ENCODE measurements around the gene TMEM161B. TPM values are rescaled to one million over a fixed set of nuclear protein-coding genes. Genes with fewer than 3 reads are reported as not detected.
"Not testable (repeated sequence)": the region's sequence is repeated elsewhere in the genome, so short reads cannot be mapped to it uniquely, and the experiment has no call there.

The TMEM161B gene
- total RNA-seq, 1 donor from 2014 or later: 7.1 TPM

DNA sequence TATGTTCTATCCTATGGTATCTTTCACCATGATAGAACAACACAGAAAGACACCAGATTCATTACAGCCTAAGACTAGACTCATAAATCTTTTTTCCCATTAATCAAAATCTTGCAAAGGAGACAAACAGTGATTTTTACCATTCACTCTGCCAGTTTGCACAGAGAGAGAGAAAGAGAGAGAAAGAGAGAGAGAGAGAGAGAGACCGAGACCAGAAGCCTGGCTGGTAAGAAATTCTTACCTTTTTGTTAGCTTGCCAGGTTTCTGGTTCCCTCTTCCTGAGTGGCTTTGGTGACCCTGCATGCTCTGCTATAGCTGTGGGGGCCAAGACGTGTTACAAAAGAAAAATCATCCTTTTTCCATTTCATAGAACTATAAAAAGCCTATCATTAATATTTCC, 18.6 kb downstream of the TMEM161B start:
- DNase-seq (ENCODE audit: low read depth in 2 of 2): no peak

DNA sequence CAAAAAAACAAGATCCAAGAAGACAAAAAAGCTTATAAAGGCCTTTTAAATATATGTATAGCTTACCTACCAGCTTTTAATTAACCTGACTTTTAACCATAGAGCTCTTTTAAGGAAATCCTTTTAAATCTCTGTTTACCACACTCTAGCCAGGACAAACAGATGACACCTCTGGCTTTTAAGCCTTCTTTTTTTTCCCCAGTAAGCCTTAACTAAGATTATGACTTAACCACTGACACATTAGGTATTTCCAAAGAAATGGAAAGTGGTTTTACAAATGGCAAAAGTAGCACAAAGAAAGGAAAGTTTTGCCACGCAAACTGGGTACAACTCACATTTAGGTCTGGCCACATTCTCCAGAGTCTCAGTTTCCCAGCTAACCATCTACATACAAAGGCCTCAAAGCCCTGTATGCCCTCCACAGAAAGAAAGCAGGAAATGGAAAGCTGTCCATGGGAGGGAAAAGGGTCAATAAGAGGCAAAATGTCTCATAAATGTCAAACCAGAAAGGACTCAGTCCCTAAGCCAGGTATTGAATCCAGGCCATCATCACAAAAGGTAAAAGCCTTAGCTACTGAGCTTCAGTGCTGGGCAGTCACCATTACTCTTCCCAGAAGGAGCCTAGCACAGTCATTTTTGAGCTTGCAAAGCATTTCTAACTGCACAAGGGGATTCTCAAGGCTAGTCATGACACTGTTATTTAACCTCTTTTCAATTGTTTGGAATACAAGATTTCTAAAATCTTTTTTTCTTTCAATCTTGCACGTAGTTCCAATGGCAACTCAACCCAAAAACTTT, 19.7 kb downstream of the TMEM161B start:
- no peak for DNase-seq (ENCODE audit: low read depth in 2 of 2)

DNA sequence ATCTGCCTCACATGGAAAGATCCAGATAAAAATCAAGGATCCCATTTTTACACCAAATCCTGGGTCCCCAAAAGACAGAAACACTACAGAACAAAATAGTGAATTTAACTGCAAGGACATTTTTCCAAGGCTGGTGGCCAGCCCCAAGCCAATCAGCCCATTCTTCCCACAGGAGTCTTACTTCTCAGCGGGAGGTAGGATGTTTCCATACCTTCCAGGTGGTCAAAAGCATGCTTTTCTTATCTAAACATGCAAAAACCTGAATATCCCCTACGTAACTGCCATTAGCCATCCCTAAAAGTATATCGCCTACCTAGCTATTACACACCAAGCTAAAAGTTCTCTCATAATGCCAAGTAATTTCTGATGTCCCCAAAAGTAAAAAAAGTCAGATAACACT, 20.6 kb downstream of the TMEM161B start:
- DNase-seq (ENCODE audit: low read depth in 2 of 2): no peak

DNA sequence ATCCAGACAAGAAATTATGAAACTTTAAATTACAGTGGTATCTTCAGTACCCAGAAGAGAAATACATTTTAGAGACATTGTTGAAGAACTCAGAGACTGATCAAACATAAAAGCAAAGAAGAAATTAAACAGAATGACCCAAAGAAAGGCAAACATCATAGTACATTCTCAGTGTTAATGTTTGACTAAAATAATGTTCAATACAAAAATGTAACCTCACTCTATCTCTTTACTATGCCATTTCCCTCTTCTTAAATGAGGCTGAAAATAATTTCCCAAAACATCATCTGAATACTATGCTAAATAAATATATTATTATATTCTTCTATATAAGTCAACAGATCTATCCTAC, 22.8 kb downstream of the TMEM161B start:
- no peak for DNase-seq (ENCODE audit: low read depth in 2 of 2)

DNA sequence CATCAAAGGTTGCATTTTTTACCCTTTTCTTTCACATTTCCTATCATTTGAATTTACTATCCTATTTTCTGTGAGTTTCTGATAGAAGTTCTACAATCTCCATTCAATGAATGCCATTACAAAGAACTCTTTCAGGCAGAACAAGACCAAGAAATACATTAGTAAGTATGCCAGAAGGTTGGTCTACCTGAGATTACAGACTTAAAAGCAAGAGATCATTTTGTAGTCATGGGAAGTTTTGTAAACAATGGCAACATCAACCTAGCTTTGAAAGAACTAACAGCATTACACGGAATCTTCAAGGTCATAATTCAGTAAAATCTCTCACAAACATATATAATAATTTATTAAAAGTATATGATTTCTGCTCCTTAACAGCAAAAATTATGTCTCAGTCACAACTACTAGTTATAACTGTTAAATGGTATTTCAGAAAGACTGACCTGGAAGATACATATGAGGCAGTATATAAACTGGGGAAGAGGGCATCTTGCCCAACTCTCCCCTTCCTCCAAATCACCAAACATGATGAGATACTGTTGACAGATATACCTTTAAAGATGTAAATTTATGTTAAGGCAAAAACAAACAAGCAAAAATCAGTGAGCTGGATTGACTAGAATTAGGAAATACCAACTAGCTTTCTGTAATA, 23.3 kb downstream of the TMEM161B start:
- no peak for DNase-seq (ENCODE audit: low read depth in 2 of 2)

DNA sequence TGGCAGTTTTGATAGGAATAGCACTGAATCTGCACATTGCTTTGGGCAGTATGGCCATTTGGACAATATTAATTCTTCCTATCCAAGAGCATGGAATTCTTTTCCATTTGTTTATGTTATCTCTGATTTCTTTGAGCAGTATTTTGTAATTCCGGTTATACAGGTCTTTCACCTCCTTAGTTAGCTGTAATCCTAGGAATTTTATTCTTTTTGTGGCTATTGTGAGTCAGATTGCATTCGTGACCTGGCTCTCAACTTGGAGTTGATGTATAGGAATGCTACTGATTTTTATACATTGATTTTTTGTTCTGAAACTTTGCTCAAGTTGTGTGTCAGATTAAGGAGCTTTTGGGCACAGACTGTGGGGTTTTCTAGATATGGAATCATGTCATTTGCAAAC, 24.0 kb downstream of the TMEM161B start:
- no peak for DNase-seq (ENCODE audit: low read depth in 2 of 2)

DNA sequence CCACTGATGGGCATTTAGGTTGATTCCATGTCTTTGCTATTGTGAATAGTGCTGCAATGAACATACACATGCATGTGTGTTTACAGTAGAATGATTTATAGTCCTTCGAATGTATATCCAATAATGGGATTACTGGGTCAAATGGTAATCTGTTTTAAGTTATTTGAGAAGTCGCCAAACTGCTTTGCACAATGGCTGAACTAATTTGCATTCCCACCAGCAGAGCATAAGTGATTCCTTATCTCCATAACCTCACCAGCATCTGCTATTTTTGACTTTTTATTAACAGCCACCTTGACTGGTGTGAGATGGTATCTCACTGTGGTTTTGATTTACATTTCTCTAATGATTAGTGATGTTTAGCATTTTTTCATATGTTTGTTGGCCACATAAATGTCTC, 25.2 kb downstream of the TMEM161B start:
- not testable (repeated sequence) for DNase-seq (ENCODE audit: low read depth in 2 of 2)

DNA sequence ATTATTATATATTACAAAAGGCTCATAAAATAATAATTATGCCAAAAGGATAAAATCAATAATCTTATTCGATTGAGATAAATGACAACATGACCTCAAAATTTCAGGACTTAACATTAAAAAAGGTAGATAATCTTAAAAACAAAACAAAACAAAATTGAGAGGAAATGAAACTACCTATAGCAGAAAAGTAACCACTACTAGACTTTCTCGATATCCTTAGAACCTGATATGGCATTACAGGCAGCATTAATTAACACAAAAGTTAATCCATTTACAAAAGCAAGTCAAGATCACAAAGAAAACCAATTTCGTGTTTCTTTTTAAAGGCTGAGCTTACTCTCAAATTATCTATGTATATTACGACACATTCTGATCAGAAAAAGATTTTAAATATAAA, 29.9 kb downstream of the TMEM161B start:
- DNase-seq (ENCODE audit: low read depth in 2 of 2): no peak

DNA sequence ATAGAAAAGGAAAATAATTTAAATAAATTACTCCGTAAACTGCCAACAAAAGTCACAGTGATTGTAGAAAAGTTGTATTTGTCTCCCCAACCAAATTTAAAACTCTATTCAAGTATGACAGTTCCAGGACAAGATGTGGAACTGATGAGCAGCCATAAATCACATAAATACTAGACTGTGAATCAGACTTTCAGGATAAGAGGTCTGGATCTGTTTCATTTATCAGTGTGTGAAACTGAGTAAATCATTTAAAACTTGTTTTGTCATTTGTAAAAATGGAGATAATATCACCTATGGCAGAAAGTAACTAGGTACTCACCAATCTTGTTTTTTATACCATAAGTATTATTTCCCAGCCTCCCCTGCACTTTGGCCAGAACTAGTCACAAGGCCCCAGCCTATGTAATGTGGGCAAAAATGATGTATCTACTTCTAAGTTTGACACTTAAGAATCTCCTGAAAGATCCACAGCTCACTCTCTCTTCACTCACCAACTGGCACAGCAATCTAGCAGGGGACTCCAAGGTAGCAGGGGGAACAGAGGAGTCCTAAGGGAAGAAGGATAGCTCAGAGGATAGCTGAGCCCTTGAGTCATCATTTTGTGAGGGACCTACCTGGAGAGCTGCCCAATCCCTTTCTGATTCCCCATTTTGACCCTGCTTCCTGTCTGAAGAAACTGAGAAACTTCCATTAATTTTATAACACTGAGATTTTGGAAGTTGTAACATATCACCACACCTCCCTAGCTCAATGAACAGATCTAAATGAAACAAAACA, 31.6 kb downstream of the TMEM161B start:
- DNase-seq (ENCODE audit: low read depth in 2 of 2): peak in 1 of 2 donors; percentile 4

DNA sequence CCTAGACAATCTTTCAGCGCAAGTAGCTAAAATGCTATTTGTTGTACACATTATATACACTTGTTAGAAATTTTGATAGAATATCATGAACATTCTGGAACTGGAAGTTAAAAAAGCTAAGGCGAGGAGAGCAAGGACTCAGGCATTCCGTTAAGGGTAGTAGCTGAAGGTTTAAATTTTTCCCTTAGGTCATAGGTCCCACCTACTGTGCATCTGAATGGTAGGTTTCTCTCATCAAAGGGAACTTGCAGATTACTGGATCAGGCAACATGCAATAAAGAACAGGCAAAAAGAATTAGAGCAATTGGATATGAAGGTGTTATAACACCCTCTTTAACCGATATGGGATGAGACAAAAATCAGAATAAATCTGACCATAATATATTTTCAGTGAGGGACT, 32.8 kb downstream of the TMEM161B start:
- DNase-seq (ENCODE audit: low read depth in 2 of 2): no peak

DNA sequence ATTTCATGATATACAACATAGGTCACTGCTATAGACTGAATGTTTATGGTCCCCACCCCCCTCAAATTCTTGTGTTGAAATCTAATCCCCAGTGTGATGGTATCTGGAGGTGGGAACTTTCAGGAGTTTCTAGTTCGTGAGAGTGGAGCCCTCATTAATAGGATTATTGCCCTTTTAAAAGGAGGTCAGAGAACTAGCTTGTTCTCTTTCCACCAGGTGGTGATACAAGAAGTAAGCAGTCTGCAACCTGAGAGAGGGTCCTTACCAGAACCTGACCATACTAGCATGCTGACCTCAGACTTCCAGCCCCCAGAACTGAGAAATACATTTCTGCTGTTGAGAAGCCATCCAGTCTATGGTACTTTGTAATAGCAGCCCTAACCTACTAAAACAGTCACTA, 33.3 kb downstream of the TMEM161B start:
- DNase-seq (ENCODE audit: low read depth in 2 of 2): no peak

DNA sequence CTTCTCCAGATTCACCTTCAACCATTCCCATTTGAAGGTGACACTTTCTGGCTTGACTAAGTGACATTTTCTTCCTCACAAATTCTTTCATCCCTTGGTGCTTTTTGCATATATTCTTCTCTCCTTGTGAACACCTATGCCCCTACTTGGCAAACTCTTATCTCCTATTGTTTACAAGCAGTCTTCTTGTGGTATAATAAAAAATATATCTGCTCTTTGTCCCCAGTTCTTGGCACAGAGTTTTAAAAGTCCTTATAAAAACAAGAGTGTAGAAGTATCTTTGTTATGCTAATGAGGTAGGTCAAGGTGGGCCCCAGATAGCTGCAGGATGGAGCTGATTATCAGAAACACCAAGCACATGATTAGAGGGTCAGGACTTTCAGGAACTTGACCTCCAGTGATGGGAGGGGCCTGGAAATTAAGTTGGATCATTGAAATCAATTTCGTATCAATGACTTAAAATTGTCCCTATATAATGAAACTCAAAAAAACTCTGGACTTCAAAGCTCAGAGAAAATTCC, 38.0 kb downstream of the TMEM161B start:
- no peak for DNase-seq (ENCODE audit: low read depth in 2 of 2)

DNA sequence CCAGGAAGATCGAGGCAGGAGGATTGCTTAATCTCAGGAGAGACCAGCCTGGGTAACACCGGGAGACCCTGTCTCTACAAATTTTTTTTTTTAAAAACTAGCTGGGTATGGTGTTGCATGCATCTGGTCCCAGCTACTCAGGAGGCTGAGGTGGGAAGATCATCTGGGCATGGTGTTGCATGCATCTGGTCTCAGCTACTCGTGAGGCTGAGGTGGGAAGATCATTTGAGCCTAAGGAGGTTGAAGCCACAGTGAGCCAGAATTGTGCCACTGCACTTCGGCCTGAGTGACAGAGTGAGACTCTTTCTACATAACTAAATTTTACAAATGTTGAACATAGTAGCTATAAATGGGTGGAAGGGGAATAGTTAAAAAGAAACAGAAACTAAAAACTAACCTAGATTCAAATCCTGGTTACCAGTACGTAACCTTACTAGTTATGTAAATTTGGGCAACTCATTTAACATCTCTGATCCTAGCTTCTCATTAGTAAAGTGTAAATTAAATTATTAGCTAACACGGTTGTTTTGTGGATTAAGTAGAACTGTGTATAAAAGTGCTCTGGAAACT, 41.7 kb downstream of the TMEM161B start:
- no peak for DNase-seq (ENCODE audit: low read depth in 2 of 2)

DNA sequence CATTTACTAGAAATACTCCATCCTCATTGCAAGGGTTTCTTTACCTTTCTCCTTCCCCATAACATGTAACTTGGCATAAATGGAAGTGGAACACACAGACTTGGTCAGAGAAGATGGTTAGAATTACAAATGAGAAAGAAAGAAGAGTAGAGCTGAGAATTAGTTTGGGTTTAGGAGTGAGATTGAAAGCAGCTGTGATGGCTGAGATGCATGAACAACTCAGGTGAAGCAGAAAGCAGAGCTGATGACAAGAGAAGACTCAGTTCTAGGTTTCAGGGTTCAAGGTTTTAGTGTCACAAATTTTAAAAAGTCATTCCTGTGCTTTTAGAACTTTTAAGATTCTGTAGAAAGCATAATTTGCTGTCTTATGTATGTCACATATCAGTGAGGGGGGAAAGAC, 54.0 kb downstream of the TMEM161B start:
- no peak for DNase-seq (ENCODE audit: low read depth in 2 of 2)

DNA sequence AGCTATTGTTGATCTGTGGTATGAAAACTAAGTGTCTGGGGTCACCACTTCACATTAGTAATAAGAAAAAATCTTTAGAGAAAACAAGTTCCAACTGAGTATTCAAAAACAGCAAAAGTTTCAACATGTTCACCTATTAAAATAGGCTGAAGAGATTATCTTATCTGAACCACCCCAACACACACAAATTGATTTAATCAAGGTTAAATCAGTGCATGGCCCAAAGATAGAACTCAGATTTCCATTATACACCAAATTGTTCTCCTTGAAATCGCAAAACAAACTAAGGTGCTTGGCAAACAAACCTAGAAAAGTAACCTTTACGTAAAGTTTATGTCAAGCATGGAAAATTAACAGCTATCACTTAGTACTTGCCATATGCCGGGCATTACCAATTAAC, 61.1 kb downstream of the TMEM161B start:
- no peak for DNase-seq (ENCODE audit: low read depth in 2 of 2)

DNA sequence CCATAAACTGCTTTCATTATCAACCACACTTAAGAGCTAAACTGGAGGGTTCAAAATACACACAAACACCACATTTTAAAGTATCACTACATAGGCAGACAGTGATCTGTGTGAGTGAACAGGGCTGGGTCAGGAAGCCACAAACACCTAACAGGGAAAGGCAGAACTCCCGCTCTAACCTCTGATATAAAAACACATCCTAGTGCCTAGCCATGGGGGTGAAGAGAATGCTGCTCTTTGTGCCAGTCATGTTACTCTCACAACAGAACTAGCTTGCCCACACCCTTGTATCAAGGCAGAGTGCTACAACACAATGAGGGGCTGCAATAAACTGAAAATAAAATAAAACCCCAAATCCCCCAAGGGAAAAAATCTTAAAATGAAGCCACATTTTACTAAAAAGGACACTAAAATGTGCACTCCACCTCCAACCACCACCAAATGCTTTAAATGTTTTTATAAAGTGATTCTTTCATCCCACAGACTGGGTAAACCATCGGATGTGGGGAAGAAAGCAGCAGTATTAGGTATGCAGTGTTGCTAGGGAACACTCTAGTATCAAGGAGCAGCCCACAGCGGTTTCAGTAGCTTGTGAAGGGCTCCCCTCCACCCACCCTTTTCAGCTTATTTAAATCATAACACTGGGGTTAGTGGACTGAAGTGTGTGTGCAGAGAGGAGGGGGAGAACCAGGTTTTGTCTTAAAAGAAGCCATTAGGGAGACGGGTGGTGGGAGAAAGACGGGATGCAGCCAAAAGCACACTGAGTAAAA, 64.5 kb downstream of the TMEM161B start:
- DNase-seq (ENCODE audit: low read depth in 2 of 2): no peak

DNA sequence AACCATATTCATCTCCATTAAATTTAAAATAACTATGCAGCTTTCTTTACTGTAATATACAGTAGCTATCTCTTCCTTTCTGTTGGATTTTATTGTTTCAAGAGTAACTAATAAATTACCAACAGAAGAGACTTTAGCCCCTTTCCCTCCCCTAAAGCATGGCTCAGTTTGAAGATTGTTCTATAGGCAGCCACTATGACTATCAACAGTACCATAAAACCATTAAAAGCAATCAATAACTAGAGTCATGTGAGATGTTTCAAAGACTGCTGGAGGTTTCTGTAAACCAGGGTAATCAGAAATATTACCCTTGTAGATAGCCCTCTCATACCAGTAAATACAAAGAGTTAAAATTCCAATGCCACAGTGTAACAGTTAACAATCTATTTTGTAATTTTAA, 73.0 kb downstream of the TMEM161B start:
- no peak for DNase-seq (ENCODE audit: low read depth in 2 of 2)

DNA sequence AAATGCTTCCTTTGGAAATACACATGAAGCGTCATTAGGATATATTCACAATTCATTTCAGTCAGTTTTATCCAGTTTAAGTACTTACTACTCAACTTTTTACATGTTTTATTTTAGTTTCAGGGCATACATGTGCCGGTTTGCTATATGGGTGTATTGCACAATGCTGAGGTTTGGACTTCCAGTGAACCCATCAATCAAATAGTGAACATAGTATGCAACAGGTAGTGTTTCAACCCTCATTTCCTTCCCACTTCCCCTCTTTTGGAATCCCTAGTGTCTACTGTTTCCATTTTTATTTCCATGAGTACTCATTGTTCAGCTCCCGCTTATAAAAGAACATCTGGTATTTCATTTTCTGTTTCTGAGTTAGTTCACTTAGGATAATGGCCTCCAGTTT, 74.7 kb downstream of the TMEM161B start:
- DNase-seq (ENCODE audit: low read depth in 2 of 2): no peak

DNA sequence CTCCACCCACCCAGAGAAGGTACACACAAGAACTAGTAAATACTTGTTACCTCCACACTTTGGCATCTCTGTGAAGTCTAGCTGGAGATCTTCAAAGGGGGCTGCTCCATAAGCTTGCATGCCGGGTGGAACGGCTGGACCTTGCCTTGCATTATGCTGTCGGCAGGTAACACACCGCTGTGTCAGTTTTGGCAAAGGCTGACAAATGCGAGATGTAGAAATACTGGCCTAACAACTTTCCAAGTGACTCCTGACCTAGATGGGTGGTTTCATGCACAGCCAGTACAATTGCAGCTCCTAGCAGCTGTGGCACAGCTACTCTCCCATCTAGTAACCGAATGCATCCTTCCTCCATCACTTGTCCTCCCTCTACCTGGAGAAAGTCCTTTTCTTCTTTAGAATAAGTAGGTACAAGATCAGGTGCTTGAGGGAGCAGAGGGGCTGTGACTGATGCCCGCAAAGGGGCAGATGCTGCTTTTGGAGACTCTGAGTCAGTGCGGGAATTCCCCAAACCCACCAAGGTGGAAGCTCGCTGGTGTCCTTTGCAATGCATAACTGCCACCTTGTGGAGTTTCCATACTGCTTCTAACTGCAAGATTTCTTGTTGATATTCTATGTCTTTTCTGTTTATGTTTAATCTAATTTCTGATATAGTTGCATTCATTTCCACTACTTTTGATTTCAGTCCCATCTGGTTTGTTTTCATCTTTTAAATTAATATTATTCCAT, 78.4 kb downstream of the TMEM161B start:
- DNase-seq (ENCODE audit: low read depth in 2 of 2): no peak

DNA sequence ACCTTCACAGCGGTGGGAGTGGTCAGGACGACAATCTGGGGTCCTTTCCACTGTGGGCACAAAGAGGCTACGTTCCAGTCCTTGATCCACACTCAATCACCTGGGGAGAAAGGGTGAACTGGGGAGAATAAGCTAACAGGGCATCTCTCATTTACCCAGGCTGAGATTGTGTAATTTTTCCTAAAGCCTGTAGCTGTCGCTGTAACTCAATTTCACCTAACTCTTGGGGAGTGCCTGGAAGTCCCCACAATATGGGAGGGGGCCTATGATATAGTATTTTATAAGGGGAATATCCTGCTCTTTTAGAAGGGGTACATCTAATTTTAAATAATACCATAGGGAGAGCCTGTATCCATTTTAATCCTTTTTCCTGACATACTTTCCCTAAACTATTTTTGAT, 79.2 kb downstream of the TMEM161B start:
- DNase-seq (ENCODE audit: low read depth in 2 of 2): not testable (repeated sequence)

All from lung microvascular endothelial cell (primary cell).